CD4-positive, CD25-positive, alpha-beta regulatory T cell (primary cell): Measurements from ENCODE around the gene POU5F1. TPM values are rescaled to one million over a fixed set of nuclear protein-coding genes. Genes with fewer than 3 reads are reported as not detected.
A peak's percentile ranks its signal among the peaks of the same experiment; 100 is the strongest.

Experiments used
- ATAC-seq, 2 donors: fragments of 150-1000 bp; cut with Tn5 transposase; one replicate each; pipeline ENCODE4 v1.10.0; 2021; ENCODE audit warnings: low read depth in 2 of 2, moderate number of reproducible peaks in 2 of 2, moderate library complexity in 1 of 2
- DNase-seq, 3 donors: peaks; one replicate each; pipeline versions ENCODE4 v3.0.0 to v3.0.0-alpha.2; 2012 to 2022; ENCODE audit warnings: mixed read lengths in 1 of 3
- H3K27ac ChIP-seq: one replicate; pipeline ENCODE4 v1.7.0; 2013; ENCODE audit warnings: mild to moderate bottlenecking, low read length; ENCODE audit not compliant: insufficient read depth, poor library complexity, severe bottlenecking
- H3K27me3 ChIP-seq: one replicate; pipeline ENCODE4 v1.7.0; 2013; ENCODE audit warnings: low read length; ENCODE audit not compliant: control insufficient read depth, insufficient read depth
- H3K36me3 ChIP-seq: one replicate; pipeline ENCODE4 v1.7.0; 2013; ENCODE audit warnings: mild to moderate bottlenecking, low read length, moderate library complexity; ENCODE audit not compliant: control insufficient read depth, insufficient read depth
- H3K4me1 ChIP-seq: 2 replicates; pipeline ENCODE4 v1.7.0; 2013; ENCODE audit warnings: mild to moderate bottlenecking, low read length; ENCODE audit not compliant: insufficient read depth, control insufficient read depth, poor library complexity, severe bottlenecking
- H3K4me3 ChIP-seq: one replicate; pipeline ENCODE4 v1.7.0; 2013; ENCODE audit warnings: low read depth, mild to moderate bottlenecking, low read length, moderate library complexity
- H3K9me3 ChIP-seq, 2 experiments: 1 replicate in 1 of 2; 2 replicates in 1 of 2; pipeline ENCODE4 v1.7.0; 2013; ENCODE audit warnings: low read length in 2 of 2, mild to moderate bottlenecking in 1 of 2, moderate library complexity in 1 of 2; ENCODE audit not compliant: control insufficient read depth in 2 of 2
- H3K27ac Mint-ChIP-seq, 3 donors: one replicate each; pipeline ENCODE4 v1.8.0; 2020 to 2022; ENCODE audit warnings: mild to moderate bottlenecking in 3 of 3, mixed read lengths in 3 of 3, moderate library complexity in 2 of 3
- H3K27me3 Mint-ChIP-seq: one replicate; pipeline ENCODE4 v1.8.0; 2022; ENCODE audit warnings: mild to moderate bottlenecking, mixed read lengths
- H3K36me3 Mint-ChIP-seq: one replicate; pipeline ENCODE4 v1.8.0; 2020; ENCODE audit warnings: mixed read lengths
- H3K4me1 Mint-ChIP-seq, 4 donors: one replicate each; pipeline ENCODE4 v1.8.0; 2020 to 2022; ENCODE audit warnings: mixed read lengths in 4 of 4, mild to moderate bottlenecking in 1 of 4
- H3K4me3 Mint-ChIP-seq, 4 donors: one replicate each; pipeline ENCODE4 v1.8.0; 2020 to 2022; ENCODE audit warnings: mild to moderate bottlenecking in 4 of 4, mixed read lengths in 4 of 4, moderate library complexity in 3 of 4
- H3K9me3 Mint-ChIP-seq, 7 donors: one replicate each; pipeline ENCODE4 v1.8.0; 2020 to 2022; ENCODE audit warnings: mixed read lengths in 7 of 7, mild to moderate bottlenecking in 3 of 7, moderate library complexity in 2 of 7
- polyA plus RNA-seq, 4 donors: library from polyadenylated mRNA; unstranded; fragments of 300-500 nt; fragmentation: Illumina TruSeq; gene quantifications; one replicate each; pipeline ENCODE4 v1.2.3, GENCODE V29; 2021
- total RNA-seq: library from RNA; stranded (reverse); gene quantifications from one replicate; pipeline ENCODE4 v1.2.3, GENCODE V29; 2022

POU5F1 gene
- total and polyA plus RNA-seq, 5 donors from 2014 or later: 0.27 TPM; not detected in 4

DNA sequence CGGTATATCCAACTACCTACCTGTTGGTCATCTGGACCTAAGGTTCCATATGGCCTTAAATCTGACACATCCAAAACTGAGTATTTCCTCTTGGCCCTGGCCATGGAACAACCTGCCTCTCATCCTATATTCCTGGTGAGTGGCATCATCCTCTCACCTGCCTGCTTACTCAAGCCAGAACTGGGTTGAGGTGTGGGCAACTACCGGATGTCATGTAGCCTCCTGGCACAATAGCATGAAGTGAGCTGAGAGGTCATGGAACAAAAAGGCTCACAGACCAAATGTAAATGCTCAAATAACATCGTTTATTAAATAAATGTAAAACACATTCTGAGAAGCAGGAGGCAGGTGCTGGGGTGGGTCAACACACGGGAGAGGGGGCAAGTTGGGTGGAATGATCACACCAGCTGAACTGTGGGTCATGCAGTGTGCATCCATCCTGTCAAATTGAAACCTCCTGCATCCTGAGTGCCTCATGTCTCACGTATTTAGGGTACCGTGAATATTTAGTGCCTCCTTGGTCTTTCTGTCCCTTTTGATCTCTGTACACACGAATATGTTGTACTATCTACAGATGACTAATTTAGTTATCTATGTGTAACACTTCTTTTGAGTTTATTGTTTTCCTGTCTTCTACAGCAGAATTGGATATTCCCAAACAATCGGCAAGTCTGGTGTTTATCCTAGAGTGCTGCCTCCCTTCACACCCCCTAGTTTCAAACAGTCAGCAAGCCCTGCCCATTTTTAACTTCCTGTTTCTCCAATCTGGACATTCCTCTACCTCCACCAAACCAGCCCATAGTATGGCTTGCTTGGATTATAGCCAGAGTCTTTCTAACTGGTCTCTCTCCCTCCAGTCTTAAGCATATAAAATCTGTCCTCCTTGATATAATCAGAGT, 7.9 kb upstream of the POU5F1 start:
- H3K36me3 Mint-ChIP-seq: no peaks in the 10 kb centered on the region
- peak overlapping the region in 1 of 4 donors; percentile 49 for H3K4me3 Mint-ChIP-seq
- H3K36me3 ChIP-seq: no peaks in the 10 kb centered on the region
- H3K27ac Mint-ChIP-seq: peak overlapping the region in 2 of 3 donors; percentile 60 to 64
- H3K9me3 ChIP-seq: no peaks in the 10 kb centered on the region
- DNase-seq: no peak
- peak overlapping the region; percentile 26 for H3K4me3 ChIP-seq
- H3K4me1 Mint-ChIP-seq: peaks cover 9 to 20% (median 15%) of the 10 kb centered on the region in 4 donors
- no peaks in the 10 kb centered on the region for H3K27me3 Mint-ChIP-seq
- ATAC-seq: no peak
- no peaks in the 10 kb centered on the region for H3K27me3 ChIP-seq
- no peaks in the 10 kb centered on the region for H3K9me3 Mint-ChIP-seq
- peaks cover 8% of the 10 kb centered on the region for H3K4me1 ChIP-seq
- no peak overlapping the region for H3K27ac ChIP-seq

DNA sequence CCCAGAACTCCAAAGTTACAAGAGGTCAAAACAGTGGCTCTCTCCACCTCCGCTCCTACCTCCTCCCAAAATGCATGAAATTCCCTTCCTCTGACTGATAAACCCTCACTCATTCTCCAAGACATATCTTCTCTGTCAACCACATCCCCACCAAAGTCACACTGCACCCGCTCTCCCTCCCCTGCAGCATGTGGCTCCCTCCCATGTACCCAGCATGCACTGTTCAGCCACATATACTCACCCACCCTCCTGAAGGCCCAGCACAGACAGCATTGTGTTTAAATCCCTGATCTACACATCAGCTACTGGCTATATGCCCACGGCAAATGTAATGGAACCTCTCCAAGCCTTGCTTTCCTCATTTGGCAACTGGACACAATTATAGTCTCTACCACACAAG, 5.5 kb upstream of the POU5F1 start:
- H3K36me3 Mint-ChIP-seq: no peaks in the 10 kb centered on the region
- H3K27ac Mint-ChIP-seq: no peak overlapping the region
- Histone ChIP-seq H3K4me3 (no peak overlapping the region), H3K27me3 (no peaks in the 10 kb centered on the region), H3K9me3 (no peaks in the 10 kb centered on the region), H3K36me3 (no peaks in the 10 kb centered on the region), H3K4me1 (peaks cover 8% of the 10 kb centered on the region), H3K27ac (no peak overlapping the region)
- no peaks in the 10 kb centered on the region for H3K27me3 Mint-ChIP-seq
- H3K9me3 Mint-ChIP-seq: no peaks in the 10 kb centered on the region
- DNase-seq (no peak), ATAC-seq (no peak)
- peaks cover 9 to 20% (median 15%) of the 10 kb centered on the region in 4 donors for H3K4me1 Mint-ChIP-seq
- no peak overlapping the region for H3K4me3 Mint-ChIP-seq

DNA sequence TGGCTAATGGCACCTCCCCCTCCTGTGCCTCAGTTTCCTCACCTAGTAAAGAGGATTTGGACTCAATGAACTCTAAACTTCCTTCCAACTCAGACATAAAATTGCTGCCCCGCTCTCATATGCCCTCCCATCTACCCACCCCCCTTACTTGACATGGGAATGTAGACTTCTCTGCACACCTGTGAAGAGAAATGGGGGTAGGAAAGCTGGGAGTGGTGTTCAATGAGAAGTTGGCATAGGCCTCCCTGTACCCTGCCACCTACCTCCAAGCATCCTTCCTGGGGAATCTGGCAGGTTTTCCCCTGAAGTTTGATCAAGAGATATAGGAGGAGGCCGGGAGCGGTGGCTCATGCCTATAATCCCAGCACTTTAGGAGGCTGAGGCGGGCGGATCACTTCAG, 3.9 kb upstream of the POU5F1 start:
- H3K36me3 ChIP-seq: no peaks in the 10 kb centered on the region
- H3K36me3 Mint-ChIP-seq: no peaks in the 10 kb centered on the region
- H3K4me1 ChIP-seq: peaks cover 8% of the 10 kb centered on the region
- H3K27me3 Mint-ChIP-seq: no peaks in the 10 kb centered on the region
- no peaks in the 10 kb centered on the region for H3K9me3 Mint-ChIP-seq
- no peaks in the 10 kb centered on the region for H3K27me3 ChIP-seq
- no peaks in the 10 kb centered on the region for H3K9me3 ChIP-seq
- H3K27ac ChIP-seq: no peak overlapping the region
- H3K4me1 Mint-ChIP-seq: peaks cover 9 to 16% (median 13%) of the 10 kb centered on the region in 4 donors
- DNase-seq (no peak), ATAC-seq (no peak)
- H3K4me3 Mint-ChIP-seq: no peak overlapping the region
- no peak overlapping the region for H3K27ac Mint-ChIP-seq
- H3K4me3 ChIP-seq: no peak overlapping the region

DNA sequence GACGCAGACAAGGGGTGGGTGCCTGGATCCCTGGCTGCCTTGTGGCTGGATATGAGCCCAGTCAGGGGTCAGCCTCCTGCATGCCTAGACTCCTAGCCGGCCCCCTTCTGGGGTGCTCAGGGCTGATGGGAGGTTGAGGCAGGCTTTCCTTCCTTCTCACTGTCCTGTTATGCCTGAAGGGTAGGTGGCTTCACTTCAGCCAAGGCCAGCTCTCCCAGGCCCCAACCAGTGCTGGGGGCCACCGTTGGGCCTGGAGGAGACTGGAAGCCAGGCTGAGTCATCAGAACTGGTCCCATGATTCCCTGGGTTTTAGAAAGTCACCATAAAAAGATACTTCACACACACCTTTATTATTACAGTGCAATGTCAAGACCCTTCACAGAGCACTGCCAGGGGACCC, 2.9 kb upstream of the POU5F1 start:
- H3K27ac ChIP-seq: no peak overlapping the region
- H3K4me3 ChIP-seq: no peak overlapping the region
- Mint-ChIP-seq H3K27ac (no peak overlapping the region), H3K27me3 (no peaks in the 10 kb centered on the region), H3K4me3 (no peak overlapping the region), H3K36me3 (no peaks in the 10 kb centered on the region), H3K9me3 (no peaks in the 10 kb centered on the region), H3K4me1 (peaks cover 4 to 10% (median 5%) of the 10 kb centered on the region in 4 donors)
- no peak for ATAC-seq
- no peaks in the 10 kb centered on the region for H3K36me3 ChIP-seq
- H3K9me3 ChIP-seq: no peaks in the 10 kb centered on the region
- DNase-seq: no peak
- H3K27me3 ChIP-seq: no peaks in the 10 kb centered on the region
- peaks cover 5% of the 10 kb centered on the region for H3K4me1 ChIP-seq

DNA sequence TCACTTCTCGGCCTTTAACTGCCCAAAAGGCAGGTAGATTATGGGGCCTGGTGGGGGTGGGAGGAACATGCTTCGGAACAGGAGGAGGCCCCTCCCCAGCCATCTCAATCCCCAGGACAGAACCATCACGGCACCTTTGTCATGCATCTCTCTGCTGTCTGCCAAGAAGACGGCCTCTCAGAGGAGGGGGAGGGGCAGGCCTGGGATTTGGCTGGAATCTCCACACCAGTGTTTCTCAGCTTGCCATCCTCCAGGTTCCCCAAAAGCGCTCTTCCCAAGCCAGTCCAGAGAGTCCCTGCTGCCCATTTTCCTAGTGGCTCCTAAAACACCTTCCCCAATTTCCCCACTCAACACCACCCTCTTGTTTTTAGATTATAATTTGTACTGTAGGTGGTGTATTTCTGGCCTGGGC, 2.5 kb upstream of the POU5F1 start:
- ATAC-seq: no peak
- no peak overlapping the region for H3K27ac Mint-ChIP-seq
- no peaks in the 10 kb centered on the region for H3K27me3 Mint-ChIP-seq
- no peak overlapping the region for H3K4me3 ChIP-seq
- no peaks in the 10 kb centered on the region for H3K9me3 ChIP-seq
- H3K27ac ChIP-seq: no peak overlapping the region
- no peaks in the 10 kb centered on the region for H3K27me3 ChIP-seq
- H3K9me3 Mint-ChIP-seq: no peaks in the 10 kb centered on the region
- DNase-seq: no peak
- H3K36me3 Mint-ChIP-seq: no peaks in the 10 kb centered on the region
- H3K36me3 ChIP-seq: no peaks in the 10 kb centered on the region
- peaks cover under 1 to 6% (median 2%) of the 10 kb centered on the region in 4 donors for H3K4me1 Mint-ChIP-seq
- peaks cover under 1% of the 10 kb centered on the region for H3K4me1 ChIP-seq
- no peak overlapping the region for H3K4me3 Mint-ChIP-seq

DNA sequence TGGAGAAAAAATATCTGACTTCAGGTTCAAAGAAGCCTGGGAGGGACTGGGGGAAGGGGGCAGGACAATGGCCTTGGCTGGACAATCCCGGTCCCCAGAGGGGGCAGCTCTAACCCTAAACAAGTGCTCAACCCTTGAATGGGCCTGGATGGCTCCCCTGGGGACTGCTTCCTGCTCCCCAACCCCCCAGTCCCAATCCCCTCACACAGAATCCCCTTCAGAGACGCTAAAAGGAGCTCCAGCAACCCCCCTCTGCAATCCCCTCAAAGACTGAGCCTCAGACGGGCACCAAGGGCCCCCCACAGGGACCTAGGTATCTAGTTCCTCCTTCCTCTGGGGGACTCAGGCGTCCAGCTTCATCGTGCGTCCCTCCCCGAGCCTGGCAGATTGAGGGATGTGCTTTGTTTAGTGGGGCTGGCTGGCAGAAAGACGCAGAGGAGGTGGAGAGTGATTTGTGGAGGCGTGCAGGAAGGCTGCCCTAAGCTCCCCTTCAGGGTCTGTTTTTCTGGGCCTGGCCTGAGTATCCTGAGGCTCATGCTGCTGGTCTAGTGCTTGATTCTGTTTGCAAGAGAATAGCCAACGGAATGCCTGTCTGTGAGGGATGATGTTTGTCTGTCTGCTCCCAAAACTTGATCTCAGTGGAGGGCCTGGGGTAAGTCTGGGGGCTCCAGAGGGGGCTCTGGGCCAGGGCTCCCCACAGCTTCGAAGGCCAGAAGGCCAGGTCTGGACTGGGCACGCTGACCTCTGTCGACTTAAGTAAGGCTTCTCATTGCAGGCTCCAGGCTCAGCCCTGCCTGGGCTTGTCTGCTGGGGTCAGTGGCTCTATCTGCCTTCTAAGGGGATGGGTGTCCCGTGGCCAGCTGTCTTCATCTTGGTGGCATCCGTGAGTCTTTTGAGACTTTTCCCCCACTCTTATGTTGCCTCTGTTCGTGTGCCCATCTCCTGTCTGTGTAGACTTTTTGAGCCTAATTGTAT, 1.7 kb upstream of the POU5F1 start:
- ATAC-seq (no peak), DNase-seq (no peak)
- Mint-ChIP-seq H3K4me1 (peaks cover 0 to 5% (median 2%) of the 10 kb centered on the region in 4 donors), H3K4me3 (peak overlapping the region in 1 of 4 donors; percentile 47), H3K36me3 (no peaks in the 10 kb centered on the region), H3K27ac (no peak overlapping the region), H3K27me3 (no peaks in the 10 kb centered on the region), H3K9me3 (no peaks in the 10 kb centered on the region)
- H3K27me3 ChIP-seq: no peaks in the 10 kb centered on the region
- H3K9me3 ChIP-seq: no peaks in the 10 kb centered on the region
- H3K4me1 ChIP-seq: no peaks in the 10 kb centered on the region
- H3K27ac ChIP-seq: no peak overlapping the region
- H3K36me3 ChIP-seq: no peaks in the 10 kb centered on the region
- H3K4me3 ChIP-seq: no peak overlapping the region

DNA sequence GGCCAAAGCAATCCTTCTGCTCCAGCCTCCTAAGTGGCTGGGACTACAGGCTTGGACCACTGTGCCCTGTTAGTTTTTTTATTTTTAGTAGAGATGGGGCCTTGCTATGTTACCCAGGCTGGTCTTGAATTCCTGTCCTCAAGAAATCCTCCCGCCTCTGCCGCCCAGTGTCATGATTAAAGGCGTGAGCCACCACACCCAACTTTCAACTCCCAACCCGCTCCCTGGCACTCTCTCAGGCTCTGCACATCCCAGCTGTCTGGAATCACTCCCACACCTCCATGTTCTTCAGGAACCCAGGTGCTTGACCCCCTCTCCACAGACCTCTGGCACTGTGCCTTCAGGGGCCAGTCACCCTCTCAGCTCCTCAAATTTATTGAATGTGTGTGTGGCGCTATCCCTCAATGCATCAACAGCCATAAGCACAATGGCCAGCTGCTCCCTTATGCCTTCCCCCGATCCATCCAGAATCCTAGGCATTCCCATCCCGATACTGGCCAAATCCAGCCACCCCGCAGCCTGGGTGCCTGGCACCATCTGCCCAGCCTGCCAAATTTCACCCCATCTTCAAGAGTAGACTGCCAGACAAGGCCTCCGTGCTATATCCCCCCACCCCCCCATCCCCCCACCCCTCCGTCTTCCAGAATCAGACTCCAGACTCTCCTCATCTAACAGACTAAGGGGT, 647 bp upstream of the POU5F1 start:
- no peak overlapping the region for H3K4me3 ChIP-seq
- Mint-ChIP-seq H3K9me3 (no peaks in the 10 kb centered on the region), H3K4me1 (peaks cover 0 to 6% (median 4%) of the 10 kb centered on the region in 4 donors), H3K27me3 (no peaks in the 10 kb centered on the region), H3K4me3 (no peak overlapping the region), H3K36me3 (no peaks in the 10 kb centered on the region), H3K27ac (no peak overlapping the region)
- no peaks in the 10 kb centered on the region for H3K9me3 ChIP-seq
- H3K36me3 ChIP-seq: no peaks in the 10 kb centered on the region
- no peak for ATAC-seq
- no peaks in the 10 kb centered on the region for H3K27me3 ChIP-seq
- no peaks in the 10 kb centered on the region for H3K4me1 ChIP-seq
- no peak overlapping the region for H3K27ac ChIP-seq
- DNase-seq: no peak
